Measurements from ENCODE around the gene CUL9. TPM values are rescaled to one million over a fixed set of nuclear protein-coding genes. Genes with fewer than 3 reads are reported as not detected.

The CUL9 gene
- total RNA-seq, 1 donor from 2014 or later = 15.6 TPM

GRCh38 chr6:43263314-43264178 is 81.5 kb downstream of the CUL9 start:
- peak; percentile 91 for DNase-seq (ENCODE audit: low spot score)
- intact Hi-C loops (cut with DNase I) = loop anchor here (5.0 kb wide), 1 partner anchor 94 kb away; no protein-coding TSS in a partner anchor

GRCh38 chr6:43264599-43265145 is 82.7 kb downstream of the CUL9 start:
- no peak for DNase-seq (ENCODE audit: low spot score)
- intact Hi-C loops (cut with DNase I) = loop anchor here (5.0 kb wide), 2 partner anchors 93 to 243 kb away; no protein-coding TSS in a partner anchor

- intact Hi-C loops (cut with DNase I) = loop anchor here (5.0 kb wide), 1 partner anchor 242 kb away; no protein-coding TSS in a partner anchor
- DNase-seq (ENCODE audit: low spot score) = no peak
Observed at GRCh38 chr6:43265564-43265963, 83.6 kb downstream of the CUL9 start.

GRCh38 chr6:43267619-43268354 is 85.8 kb downstream of the CUL9 start:
- no peak for DNase-seq (ENCODE audit: low spot score)
- intact Hi-C loops (cut with DNase I) = loop anchor here (2.0 to 5.0 kb wide), 2 partner anchors 61 to 240 kb away; no protein-coding TSS in a partner anchor

GRCh38 chr6:43268355-43268700 is 86.3 kb downstream of the CUL9 start:
- no peak for DNase-seq (ENCODE audit: low spot score)
- intact Hi-C loops (cut with DNase I) = loop anchor here (2.0 to 5.0 kb wide), 2 partner anchors 60 to 239 kb away; no protein-coding TSS in a partner anchor

- DNase-seq (ENCODE audit: low spot score) = no peak
Observed at GRCh38 chr6:43268782-43269272, 86.8 kb downstream of the CUL9 start.

GRCh38 chr6:43269273-43270007 is 87.4 kb downstream of the CUL9 start:
- intact Hi-C loops (cut with DNase I) = loop anchor here (2.0 to 5.0 kb wide), 2 partner anchors 59 to 238 kb away; no protein-coding TSS in a partner anchor
- no peak for DNase-seq (ENCODE audit: low spot score)

More at GRCh38 chr6:43268782-43269272, 86.8 kb downstream of the CUL9 start:
- intact Hi-C loops (cut with DNase I) = loop anchor here (2.0 to 5.0 kb wide), 2 partner anchors 60 to 238 kb away; no protein-coding TSS in a partner anchor

GRCh38 chr6:43271103-43271815 is 89.3 kb downstream of the CUL9 start:
- intact Hi-C loops (cut with DNase I) = no loop called here
- no peak for DNase-seq (ENCODE audit: low spot score)

- no peak for DNase-seq (ENCODE audit: low spot score)
- intact Hi-C loops (cut with DNase I) = no loop called here
Observed at GRCh38 chr6:43271944-43272343, 89.9 kb downstream of the CUL9 start.

- DNase-seq (ENCODE audit: low spot score) = no peak
- intact Hi-C loops (cut with DNase I) = no loop called here
Observed at GRCh38 chr6:43273707-43274106, 91.7 kb downstream of the CUL9 start.

Other genes with a start within 250 kb of the CUL9 start
- 0.30 TPM for gene GNMT, start 221.4 kb upstream of the CUL9 start, total RNA-seq
- gene PEX6, start 203.0 kb upstream of the CUL9 start, total RNA-seq = 14.6 TPM
- gene PPP2R5D, start 197.6 kb upstream of the CUL9 start, total RNA-seq = 25.3 TPM
- gene MEA1, start 168.2 kb upstream of the CUL9 start, total RNA-seq = 33.8 TPM
- gene KLHDC3, start 167.9 kb upstream of the CUL9 start, total RNA-seq = 74.9 TPM
- 26.4 TPM for gene RRP36, start 160.6 kb upstream of the CUL9 start, total RNA-seq
- 11.0 TPM for gene CUL7, start 128.3 kb upstream of the CUL9 start, total RNA-seq
- gene MRPL2, start 122.8 kb upstream of the CUL9 start, total RNA-seq = 76.4 TPM
- 31.1 TPM for gene KLC4, start 122.6 kb upstream of the CUL9 start, total RNA-seq
- 2.7 TPM for gene PTK7, start 105.9 kb upstream of the CUL9 start, total RNA-seq
- gene SRF, start 10.9 kb upstream of the CUL9 start, total RNA-seq = 81.2 TPM
- gene DNPH1, start 47.3 kb downstream of the CUL9 start, total RNA-seq = 23.2 TPM
- gene TTBK1, start 61.3 kb downstream of the CUL9 start, total RNA-seq = 0.35 TPM
- not detected for gene SLC22A7, start 116.1 kb downstream of the CUL9 start, total RNA-seq
- 11.2 TPM for gene CRIP3, start 126.6 kb downstream of the CUL9 start, total RNA-seq
- 13.8 TPM for gene ZNF318, start 187.5 kb downstream of the CUL9 start, total RNA-seq
- 9.3 TPM for gene ABCC10, start 245.3 kb downstream of the CUL9 start, total RNA-seq

Measured in cardiac septum (tissue), 1 donor.